ENCODE data around the gene REL. TPM values are rescaled to one million over a fixed set of nuclear protein-coding genes. Genes with fewer than 3 reads are reported as not detected.

The REL gene
- total RNA-seq, 1 experiment from 2014 or later: 6.2 TPM

- Histone ChIP-seq H2AFZ (ENCODE audit: low read length) (no peak overlapping the region), H3K9me3 (ENCODE audit: control insufficient read depth, low read depth, low read length) (no peaks in the 10 kb centered on the region), H3K27ac (ENCODE audit: insufficient read length, low read depth, low read length) (no peak overlapping the region), H2BK12ac (ENCODE audit: insufficient read length, low read depth, low read length) (no peak overlapping the region), H3K56ac (ENCODE audit: insufficient read length, low read depth, low read length) (no peak overlapping the region), H3T11ph (ENCODE audit: low read length) (no peak overlapping the region), H4K8ac (replicated peaks; ENCODE audit: insufficient read length, low read depth, low read length) (no peak overlapping the region), H3K4me2 (ENCODE audit: insufficient read depth, insufficient read length, low read length) (no peak overlapping the region), H4K20me1 (ENCODE audit: control insufficient read depth, insufficient read depth, insufficient read length) (no peaks in the 10 kb centered on the region), H3K23me2 (ENCODE audit: insufficient read length, low read depth, low read length, poor library complexity, severe bottlenecking) (peaks cover 4% of the 10 kb centered on the region), H3K79me1 (ENCODE audit: insufficient read depth, low read depth, low read length, poor library complexity, severe bottlenecking) (no peaks in the 10 kb centered on the region), H2AK5ac (ENCODE audit: insufficient read length, low read length) (no peak overlapping the region), H3K23ac (ENCODE audit: insufficient read length, low read depth, low read length) (no peak overlapping the region), H2BK120ac (ENCODE audit: low read depth, low read length, poor library complexity, severe bottlenecking) (no peak overlapping the region), H2BK20ac (ENCODE audit: low read depth, low read length, poor library complexity, severe bottlenecking) (no peak overlapping the region), H3K79me2 (ENCODE audit: insufficient read depth, low read length) (no peaks in the 10 kb centered on the region), H3K4me1 (ENCODE audit: insufficient read depth, low read length) (no peaks in the 10 kb centered on the region), H2BK5ac (ENCODE audit: insufficient read length, low read length) (no peak overlapping the region), H4K5ac (ENCODE audit: insufficient read length, low read depth, low read length) (no peak overlapping the region), H3K14ac (ENCODE audit: insufficient read depth, low read length) (no peak overlapping the region), H2BK15ac (ENCODE audit: low read depth, low read length) (no peak overlapping the region), H3K4ac (ENCODE audit: low read depth, low read length) (no peak overlapping the region), H3K27me3 (ENCODE audit: insufficient read depth, low read length) (no peaks in the 10 kb centered on the region), H3K18ac (ENCODE audit: insufficient read length, low read depth, low read length) (no peak overlapping the region), H4K91ac (ENCODE audit: insufficient read length, low read depth, low read length) (no peak overlapping the region), H3K9ac (ENCODE audit: extremely low read depth, insufficient read length, low read length) (no peak overlapping the region)
- no peaks in the 10 kb centered on the region for H3K9me3 Mint-ChIP-seq
- TF ChIP-seq CTCF (conservative IDR thresholded peaks at IDR 0.05): no peak
- no peaks in the 10 kb centered on the region; a peak in 1 of 7 replicates for H3K36me3 Mint-ChIP-seq (ENCODE audit: insufficient read depth in 1 of 3, low read depth in 3 of 3)
- peaks cover 17% of the 10 kb centered on the region for H3K27me3 Mint-ChIP-seq (ENCODE audit: low read depth)
- H3K27ac Mint-ChIP-seq: no peak overlapping the region
- no CpG with 5 or more reads among the region's 2 CpGs for WGBS (ENCODE audit: extremely low coverage, insufficient read length, low lambda C conversion rate)
- H3K4me1 Mint-ChIP-seq: peaks cover 26% of the 10 kb centered on the region in 2 experiments
- no peak overlapping the region for H3K4me3 Mint-ChIP-seq
- no peak for DNase-seq
Measured at GRCh38 chr2:60883896-60884295, 2.5 kb downstream of the REL start.
